ENCODE measurements around the gene TDRD7.

DNA sequence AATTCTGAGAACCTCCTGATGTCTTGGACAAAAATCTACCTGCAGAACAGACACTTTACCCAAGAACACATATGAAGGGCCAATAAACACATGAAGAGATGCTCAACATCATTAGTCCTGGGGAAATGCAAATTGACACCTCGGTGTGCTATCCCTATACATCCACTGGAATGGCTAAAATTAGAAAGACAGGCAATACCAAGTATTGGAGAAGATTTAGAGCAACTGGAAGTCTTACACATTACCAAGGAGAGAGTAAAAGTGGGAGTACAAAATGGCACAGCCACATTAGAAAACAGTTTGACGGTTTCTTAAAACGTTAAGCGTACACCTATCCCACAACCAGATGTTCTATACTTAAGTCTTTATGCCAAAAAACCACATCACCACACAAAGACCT is 3.3 kb upstream of the TDRD7 start:
- TF ChIP-seq, protein P1, sequence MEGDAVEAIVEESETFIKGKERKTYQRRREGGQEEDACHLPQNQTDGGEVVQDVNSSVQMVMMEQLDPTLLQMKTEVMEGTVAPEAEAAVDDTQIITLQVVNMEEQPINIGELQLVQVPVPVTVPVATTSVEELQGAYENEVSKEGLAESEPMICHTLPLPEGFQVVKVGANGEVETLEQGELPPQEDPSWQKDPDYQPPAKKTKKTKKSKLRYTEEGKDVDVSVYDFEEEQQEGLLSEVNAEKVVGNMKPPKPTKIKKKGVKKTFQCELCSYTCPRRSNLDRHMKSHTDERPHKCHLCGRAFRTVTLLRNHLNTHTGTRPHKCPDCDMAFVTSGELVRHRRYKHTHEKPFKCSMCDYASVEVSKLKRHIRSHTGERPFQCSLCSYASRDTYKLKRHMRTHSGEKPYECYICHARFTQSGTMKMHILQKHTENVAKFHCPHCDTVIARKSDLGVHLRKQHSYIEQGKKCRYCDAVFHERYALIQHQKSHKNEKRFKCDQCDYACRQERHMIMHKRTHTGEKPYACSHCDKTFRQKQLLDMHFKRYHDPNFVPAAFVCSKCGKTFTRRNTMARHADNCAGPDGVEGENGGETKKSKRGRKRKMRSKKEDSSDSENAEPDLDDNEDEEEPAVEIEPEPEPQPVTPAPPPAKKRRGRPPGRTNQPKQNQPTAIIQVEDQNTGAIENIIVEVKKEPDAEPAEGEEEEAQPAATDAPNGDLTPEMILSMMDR (IDR thresholded peaks at IDR 0.05; ENCODE audit: control extremely low read depth in 1 of 3, insufficient read depth in 1 of 3, low read depth in 1 of 3, low read length in 3 of 3) = no peak
- TF ChIP-seq NRF1 (IDR thresholded peaks at IDR 0.05; ENCODE audit: low read depth, low read length) = no peak
- TF ChIP-seq HDAC2 (IDR thresholded peaks at IDR 0.05; ENCODE audit: borderline replicate concordance in 1 of 2, low read depth in 2 of 2, low read length in 2 of 2) = no peak
- TF ChIP-seq RNF2 (IDR thresholded peaks at IDR 0.05; ENCODE audit: borderline replicate concordance, low read depth, low read length, missing control alignments, poor library complexity, severe bottlenecking) = no peak
- no peak for TF ChIP-seq NANOG (IDR thresholded peaks at IDR 0.05; ENCODE audit: insufficient read depth, low read depth, low read length, poor library complexity, severe bottlenecking)
- no peak for TF ChIP-seq TCF12 (IDR thresholded peaks at IDR 0.05; ENCODE audit: low read depth, low read length)
- no peak for TF ChIP-seq TAF7 (optimal IDR thresholded peaks at IDR 0.05; ENCODE audit: borderline replicate concordance, low read depth, low read length)
- TF ChIP-seq CHD2 (IDR thresholded peaks at IDR 0.05; ENCODE audit: low read length) = no peak
- TF ChIP-seq BCL11A (IDR thresholded peaks at IDR 0.05; ENCODE audit: low read depth in 2 of 2, low read length in 2 of 2) = no peak
- no peak for TF ChIP-seq RFX5 (IDR thresholded peaks at IDR 0.05; ENCODE audit: borderline replicate concordance, low read depth, low read length)

Measured in H1 (cell line).